Measurements from ENCODE around the gene SOX9.
"Not testable (repeated sequence)": the region's sequence is repeated elsewhere in the genome, so short reads cannot be mapped to it uniquely, and the experiment has no call there.

Gene SOX9

DNA sequence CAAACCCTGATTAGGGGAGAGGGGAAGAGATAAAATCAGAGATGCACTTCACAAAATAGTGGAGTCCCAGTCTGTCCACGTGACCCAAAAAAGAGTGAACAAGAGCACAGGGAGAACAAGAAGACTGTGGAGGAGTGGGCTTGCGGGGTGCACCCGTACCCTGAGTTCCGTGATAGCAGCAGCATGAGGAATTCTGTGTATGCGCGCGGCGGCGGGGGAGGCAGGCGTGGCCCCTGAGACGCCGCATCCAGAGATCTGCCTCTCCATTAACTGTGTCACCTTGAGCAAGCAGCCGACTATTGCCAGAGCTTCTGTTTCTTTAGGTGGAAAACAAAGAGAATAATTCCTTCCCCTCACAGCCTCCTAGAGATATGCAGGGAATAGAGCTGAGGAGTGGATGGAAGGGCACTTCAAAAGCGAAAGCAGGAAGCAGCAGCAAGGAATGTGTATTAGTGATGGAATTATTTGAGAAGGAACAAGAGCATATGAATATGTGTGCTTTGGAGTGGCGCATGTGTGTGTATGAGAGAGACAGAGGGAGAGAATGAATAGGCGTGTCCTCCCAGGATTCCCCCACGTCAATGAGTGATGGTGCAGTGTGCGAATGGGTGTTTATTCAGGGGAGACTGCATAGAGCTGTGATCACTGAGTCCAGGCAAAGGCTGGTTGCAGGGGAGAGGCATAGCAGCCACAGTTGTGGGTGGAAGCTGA lies 10.4 kb upstream of the SOX9 start:
- H3K4me3 ChIP-seq (ENCODE audit: low read length in 2 of 2) = peak overlapping the region; percentile 42 to 48
- H3K9ac ChIP-seq (ENCODE audit: low read depth in 1 of 2, low read length in 2 of 2) = no peak overlapping the region
- no peak overlapping the region for H3K27ac ChIP-seq (ENCODE audit: low read depth in 2 of 2, low read length in 2 of 2)
- no peaks in the 10 kb centered on the region for H3K27me3 ChIP-seq (ENCODE audit: control insufficient read depth in 2 of 2, insufficient read depth in 2 of 2, low read length in 2 of 2)
- H3K36me3 ChIP-seq (ENCODE audit: control insufficient read depth in 2 of 2, insufficient read depth in 2 of 2, low read length in 2 of 2) = no peaks in the 10 kb centered on the region
- H3K4me1 ChIP-seq (ENCODE audit: control insufficient read depth in 2 of 2, insufficient read depth in 2 of 2, low read length in 2 of 2) = peaks cover 7 to 13% of the 10 kb centered on the region in 2 donors
- no peaks in the 10 kb centered on the region for H3K9me3 ChIP-seq (ENCODE audit: control insufficient read depth in 2 of 2, low read length in 2 of 2)

- no peak overlapping the region for H3K27ac ChIP-seq (ENCODE audit: low read depth in 2 of 2, low read length in 2 of 2)
- H3K36me3 ChIP-seq (ENCODE audit: control insufficient read depth in 2 of 2, insufficient read depth in 2 of 2, low read length in 2 of 2) = no peaks in the 10 kb centered on the region
- no peak overlapping the region for H3K9ac ChIP-seq (ENCODE audit: low read depth in 1 of 2, low read length in 2 of 2)
- peaks cover 0 to 3% of the 10 kb centered on the region in 2 donors for H3K27me3 ChIP-seq (ENCODE audit: control insufficient read depth in 2 of 2, insufficient read depth in 2 of 2, low read length in 2 of 2)
- no peaks in the 10 kb centered on the region for H3K9me3 ChIP-seq (ENCODE audit: control insufficient read depth in 2 of 2, low read length in 2 of 2)
- peak overlapping the region; percentile 42 to 48 for H3K4me3 ChIP-seq (ENCODE audit: low read length in 2 of 2)
- peaks cover 7 to 13% of the 10 kb centered on the region in 2 donors for H3K4me1 ChIP-seq (ENCODE audit: control insufficient read depth in 2 of 2, insufficient read depth in 2 of 2, low read length in 2 of 2)
Observed at GRCh38 chr17:72110942-72111318, 9.9 kb upstream of the SOX9 start.

DNA sequence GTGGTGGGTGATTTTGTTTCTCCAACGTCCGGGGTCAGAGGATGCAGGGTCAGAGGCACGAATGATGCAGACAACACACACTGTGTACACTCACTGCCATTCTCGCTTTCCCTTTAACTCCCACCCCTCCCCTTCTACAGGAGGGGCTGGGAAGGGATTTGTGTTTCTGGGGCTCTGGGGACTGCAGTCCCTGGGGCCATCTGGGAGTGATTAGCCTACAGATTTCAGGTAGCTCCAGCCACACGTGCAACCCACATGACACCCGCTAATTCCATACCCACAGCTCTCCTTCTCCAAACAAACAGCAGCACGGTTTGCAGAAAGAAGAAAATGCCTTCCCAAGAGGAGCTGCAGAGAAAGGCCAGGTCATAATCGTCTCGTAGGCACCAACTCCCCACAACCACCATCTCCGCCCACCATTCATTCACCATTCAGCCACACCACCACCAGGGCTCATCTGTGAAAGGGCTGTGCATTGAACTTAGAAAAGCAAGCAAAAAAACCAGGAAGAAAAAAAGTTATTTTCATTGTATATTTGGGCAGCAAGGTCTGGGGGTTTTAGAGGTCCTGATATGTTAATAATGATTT lies 9.4 kb upstream of the SOX9 start:
- Histone ChIP-seq H3K4me3 (ENCODE audit: low read length in 2 of 2) (peak overlapping the region in 1 of 2 donors; percentile 48), H3K27me3 (ENCODE audit: control insufficient read depth in 2 of 2, insufficient read depth in 2 of 2, low read length in 2 of 2) (peaks cover 0 to 8% of the 10 kb centered on the region in 2 donors), H3K36me3 (ENCODE audit: control insufficient read depth in 2 of 2, insufficient read depth in 2 of 2, low read length in 2 of 2) (no peaks in the 10 kb centered on the region), H3K9me3 (ENCODE audit: control insufficient read depth in 2 of 2, low read length in 2 of 2) (no peaks in the 10 kb centered on the region), H3K27ac (ENCODE audit: low read depth in 2 of 2, low read length in 2 of 2) (no peak overlapping the region), H3K9ac (ENCODE audit: low read depth in 1 of 2, low read length in 2 of 2) (no peak overlapping the region), H3K4me1 (ENCODE audit: control insufficient read depth in 2 of 2, insufficient read depth in 2 of 2, low read length in 2 of 2) (peaks cover 7 to 13% of the 10 kb centered on the region in 2 donors)

GRCh38 chr17:72111926-72112325 lies 8.9 kb upstream of the SOX9 start:
- not testable (repeated sequence) for H3K36me3 ChIP-seq (ENCODE audit: control insufficient read depth in 2 of 2, insufficient read depth in 2 of 2, low read length in 2 of 2); H3K27ac ChIP-seq (ENCODE audit: low read depth in 2 of 2, low read length in 2 of 2); H3K9ac ChIP-seq (ENCODE audit: low read depth in 1 of 2, low read length in 2 of 2); H3K9me3 ChIP-seq (ENCODE audit: control insufficient read depth in 2 of 2, low read length in 2 of 2); H3K4me3 ChIP-seq (ENCODE audit: low read length in 2 of 2)
- H3K27me3 ChIP-seq (ENCODE audit: control insufficient read depth in 2 of 2, insufficient read depth in 2 of 2, low read length in 2 of 2) = peaks cover 5 to 10% of the 10 kb centered on the region in 2 donors
- H3K4me1 ChIP-seq (ENCODE audit: control insufficient read depth in 2 of 2, insufficient read depth in 2 of 2, low read length in 2 of 2) = peaks cover 7 to 13% of the 10 kb centered on the region in 2 donors

DNA sequence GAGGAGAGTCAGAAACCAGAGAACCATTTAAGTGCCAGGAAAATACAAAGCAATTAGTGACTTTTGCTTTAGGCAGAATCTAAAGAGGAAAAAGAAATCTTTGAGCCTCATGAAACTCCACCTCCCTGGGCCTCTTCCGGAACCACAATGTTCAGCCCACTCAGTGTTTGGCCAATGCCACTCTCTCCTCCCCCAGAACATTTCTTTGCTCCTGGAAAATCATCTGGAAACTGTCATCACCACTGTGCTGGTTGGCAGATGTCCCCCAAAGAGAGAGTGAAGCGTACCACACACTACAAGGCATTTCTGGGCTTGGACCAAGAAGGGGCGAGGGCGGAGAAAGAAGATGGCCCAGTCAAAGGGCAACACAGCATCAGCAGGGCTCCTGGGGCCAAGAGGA lies 7.1 kb upstream of the SOX9 start:
- H3K27me3 ChIP-seq (ENCODE audit: control insufficient read depth in 2 of 2, insufficient read depth in 2 of 2, low read length in 2 of 2) = peaks cover 20% of the 10 kb centered on the region in 2 donors
- H3K36me3 ChIP-seq (ENCODE audit: control insufficient read depth in 2 of 2, insufficient read depth in 2 of 2, low read length in 2 of 2) = no peaks in the 10 kb centered on the region
- no peak overlapping the region for H3K4me3 ChIP-seq (ENCODE audit: low read length in 2 of 2)
- H3K9me3 ChIP-seq (ENCODE audit: control insufficient read depth in 2 of 2, low read length in 2 of 2) = no peaks in the 10 kb centered on the region
- H3K9ac ChIP-seq (ENCODE audit: low read depth in 1 of 2, low read length in 2 of 2) = no peak overlapping the region
- no peak overlapping the region for H3K27ac ChIP-seq (ENCODE audit: low read depth in 2 of 2, low read length in 2 of 2)
- H3K4me1 ChIP-seq (ENCODE audit: control insufficient read depth in 2 of 2, insufficient read depth in 2 of 2, low read length in 2 of 2) = peaks cover 16 to 26% of the 10 kb centered on the region in 2 donors

DNA sequence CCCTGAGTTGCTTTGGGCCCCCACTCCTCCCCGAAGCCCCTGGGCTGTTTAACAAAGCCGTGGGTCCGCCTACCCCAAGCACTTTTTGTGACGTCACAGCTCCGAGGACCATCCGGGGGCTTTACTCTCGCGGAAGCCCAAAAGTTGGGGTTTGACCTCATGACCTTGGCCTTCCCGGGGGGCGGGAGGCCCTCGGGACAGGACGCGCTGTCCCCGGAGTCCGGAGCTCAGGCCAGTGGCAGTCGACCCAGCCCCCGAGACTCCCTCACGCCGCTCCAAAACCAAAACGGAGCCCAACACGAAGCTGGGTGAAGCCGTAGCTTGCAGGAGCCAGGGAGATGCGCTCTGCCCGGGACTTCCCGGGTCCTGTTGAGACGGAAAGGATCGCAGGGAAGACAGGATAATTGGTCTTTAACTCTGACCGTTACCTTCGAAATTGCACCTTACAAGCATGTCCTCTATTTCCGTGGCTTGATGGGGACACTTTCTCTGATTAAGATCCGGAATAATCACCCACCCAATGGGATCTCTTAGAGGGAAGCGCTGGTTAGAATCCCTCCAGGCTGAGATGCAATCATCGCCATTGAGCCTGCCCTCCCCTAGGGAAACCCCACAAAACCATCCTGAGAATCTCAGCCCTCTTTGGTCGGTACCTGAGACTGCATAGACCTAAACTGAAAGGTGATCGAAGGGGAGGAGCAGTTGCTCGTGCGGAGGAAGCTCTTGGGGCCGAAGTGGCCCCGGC lies 4.9 kb upstream of the SOX9 start:
- peaks cover 20 to 21% of the 10 kb centered on the region in 2 donors for H3K27me3 ChIP-seq (ENCODE audit: control insufficient read depth in 2 of 2, insufficient read depth in 2 of 2, low read length in 2 of 2)
- H3K4me1 ChIP-seq (ENCODE audit: control insufficient read depth in 2 of 2, insufficient read depth in 2 of 2, low read length in 2 of 2) = peaks cover 13 to 21% of the 10 kb centered on the region in 2 donors
- no peaks in the 10 kb centered on the region for H3K9me3 ChIP-seq (ENCODE audit: control insufficient read depth in 2 of 2, low read length in 2 of 2)
- no peak overlapping the region for H3K27ac ChIP-seq (ENCODE audit: low read depth in 2 of 2, low read length in 2 of 2)
- H3K36me3 ChIP-seq (ENCODE audit: control insufficient read depth in 2 of 2, insufficient read depth in 2 of 2, low read length in 2 of 2) = no peaks in the 10 kb centered on the region
- H3K4me3 ChIP-seq (ENCODE audit: low read length in 2 of 2) = no peak overlapping the region
- H3K9ac ChIP-seq (ENCODE audit: low read depth in 1 of 2, low read length in 2 of 2) = no peak overlapping the region

- Histone ChIP-seq H3K9ac (ENCODE audit: low read depth in 1 of 2, low read length in 2 of 2) (peak overlapping the region in 1 of 2 donors; percentile 61), H3K4me3 (ENCODE audit: low read length in 2 of 2) (peak overlapping the region; percentile 67 to 72), H3K9me3 (ENCODE audit: control insufficient read depth in 2 of 2, low read length in 2 of 2) (no peaks in the 10 kb centered on the region), H3K27me3 (ENCODE audit: control insufficient read depth in 2 of 2, insufficient read depth in 2 of 2, low read length in 2 of 2) (peaks cover 20 to 21% of the 10 kb centered on the region in 2 donors), H3K27ac (ENCODE audit: low read depth in 2 of 2, low read length in 2 of 2) (no peak overlapping the region), H3K36me3 (ENCODE audit: control insufficient read depth in 2 of 2, insufficient read depth in 2 of 2, low read length in 2 of 2) (no peaks in the 10 kb centered on the region), H3K4me1 (ENCODE audit: control insufficient read depth in 2 of 2, insufficient read depth in 2 of 2, low read length in 2 of 2) (peaks cover 13 to 17% of the 10 kb centered on the region in 2 donors)
Observed at GRCh38 chr17:72116661-72117521, 3.9 kb upstream of the SOX9 start.

- Histone ChIP-seq H3K9ac (ENCODE audit: low read depth in 1 of 2, low read length in 2 of 2) (peak overlapping the region in 1 of 2 donors; percentile 61), H3K36me3 (ENCODE audit: control insufficient read depth in 2 of 2, insufficient read depth in 2 of 2, low read length in 2 of 2) (peaks cover 0 to under 1% of the 10 kb centered on the region in 2 donors), H3K27ac (ENCODE audit: low read depth in 2 of 2, low read length in 2 of 2) (no peak overlapping the region), H3K9me3 (ENCODE audit: control insufficient read depth in 2 of 2, low read length in 2 of 2) (no peaks in the 10 kb centered on the region), H3K4me3 (ENCODE audit: low read length in 2 of 2) (peak overlapping the region; percentile 67 to 72), H3K27me3 (ENCODE audit: control insufficient read depth in 2 of 2, insufficient read depth in 2 of 2, low read length in 2 of 2) (peaks cover 21% of the 10 kb centered on the region in 2 donors), H3K4me1 (ENCODE audit: control insufficient read depth in 2 of 2, insufficient read depth in 2 of 2, low read length in 2 of 2) (peaks cover 13 to 20% of the 10 kb centered on the region in 2 donors)
Observed at GRCh38 chr17:72117535-72118334, 3.1 kb upstream of the SOX9 start.
